ENCODE data around the gene WBP1L.

WBP1L gene

DNA sequence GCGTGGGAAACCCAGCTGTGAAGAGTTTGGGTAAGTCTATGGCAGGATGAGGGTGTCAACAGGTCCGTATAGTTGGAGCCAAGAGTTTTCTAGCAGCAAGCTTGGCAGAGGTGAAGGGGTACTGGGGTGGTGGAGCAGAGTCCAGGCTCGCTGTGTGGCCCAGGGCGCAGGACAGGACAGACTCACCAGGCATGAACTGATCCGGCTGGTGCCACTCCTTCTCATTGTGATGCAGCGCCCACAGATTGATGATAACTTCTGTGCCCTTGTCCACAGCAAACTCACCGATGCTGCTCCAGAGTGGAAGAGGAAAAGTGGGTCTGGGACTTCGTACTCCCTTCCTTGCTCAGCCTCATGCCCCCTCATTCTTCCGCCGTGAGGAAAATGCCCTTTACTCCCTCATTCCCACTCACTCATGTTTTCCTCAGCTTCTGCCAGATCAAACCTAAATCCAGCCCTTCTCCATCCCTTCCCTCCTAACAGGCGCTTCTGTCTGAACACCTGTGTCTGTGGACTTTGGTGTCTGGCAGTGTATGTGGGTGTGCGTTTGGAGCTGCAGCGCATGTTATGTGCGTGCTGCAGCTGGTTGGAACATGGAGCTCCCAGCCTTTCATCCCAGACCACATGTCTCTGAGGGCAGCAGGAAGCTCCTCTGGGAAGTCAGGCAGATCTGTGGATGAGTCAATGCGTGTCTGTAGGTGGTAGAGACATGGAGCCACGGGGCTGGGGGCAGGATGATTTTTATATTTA, 87.7 kb downstream of the WBP1L start:
- Histone ChIP-seq H3K27ac (replicated peaks) (no peak overlapping the region), H3K27me3 (ENCODE audit: insufficient read depth, poor library complexity, severe bottlenecking) (no peaks in the 10 kb centered on the region), H3K4me3 (replicated peaks; ENCODE audit: insufficient read depth, low read length) (no peak overlapping the region)
- DNase-seq (ENCODE audit: low read depth in 1 of 2, low spot score in 1 of 2) = no peak
- TF ChIP-seq POLR2AphosphoS5 (IDR thresholded peaks at IDR 0.05; ENCODE audit: low read depth) (no peak), SPI1 (IDR thresholded peaks at IDR 0.05; ENCODE audit: borderline replicate concordance, low read depth) (no peak)
- TF ChIP-seq, protein P1, sequence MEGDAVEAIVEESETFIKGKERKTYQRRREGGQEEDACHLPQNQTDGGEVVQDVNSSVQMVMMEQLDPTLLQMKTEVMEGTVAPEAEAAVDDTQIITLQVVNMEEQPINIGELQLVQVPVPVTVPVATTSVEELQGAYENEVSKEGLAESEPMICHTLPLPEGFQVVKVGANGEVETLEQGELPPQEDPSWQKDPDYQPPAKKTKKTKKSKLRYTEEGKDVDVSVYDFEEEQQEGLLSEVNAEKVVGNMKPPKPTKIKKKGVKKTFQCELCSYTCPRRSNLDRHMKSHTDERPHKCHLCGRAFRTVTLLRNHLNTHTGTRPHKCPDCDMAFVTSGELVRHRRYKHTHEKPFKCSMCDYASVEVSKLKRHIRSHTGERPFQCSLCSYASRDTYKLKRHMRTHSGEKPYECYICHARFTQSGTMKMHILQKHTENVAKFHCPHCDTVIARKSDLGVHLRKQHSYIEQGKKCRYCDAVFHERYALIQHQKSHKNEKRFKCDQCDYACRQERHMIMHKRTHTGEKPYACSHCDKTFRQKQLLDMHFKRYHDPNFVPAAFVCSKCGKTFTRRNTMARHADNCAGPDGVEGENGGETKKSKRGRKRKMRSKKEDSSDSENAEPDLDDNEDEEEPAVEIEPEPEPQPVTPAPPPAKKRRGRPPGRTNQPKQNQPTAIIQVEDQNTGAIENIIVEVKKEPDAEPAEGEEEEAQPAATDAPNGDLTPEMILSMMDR (IDR thresholded peaks at IDR 0.05; ENCODE audit: insufficient read depth, low read length) = no peak
- TF ChIP-seq, protein P2, sequence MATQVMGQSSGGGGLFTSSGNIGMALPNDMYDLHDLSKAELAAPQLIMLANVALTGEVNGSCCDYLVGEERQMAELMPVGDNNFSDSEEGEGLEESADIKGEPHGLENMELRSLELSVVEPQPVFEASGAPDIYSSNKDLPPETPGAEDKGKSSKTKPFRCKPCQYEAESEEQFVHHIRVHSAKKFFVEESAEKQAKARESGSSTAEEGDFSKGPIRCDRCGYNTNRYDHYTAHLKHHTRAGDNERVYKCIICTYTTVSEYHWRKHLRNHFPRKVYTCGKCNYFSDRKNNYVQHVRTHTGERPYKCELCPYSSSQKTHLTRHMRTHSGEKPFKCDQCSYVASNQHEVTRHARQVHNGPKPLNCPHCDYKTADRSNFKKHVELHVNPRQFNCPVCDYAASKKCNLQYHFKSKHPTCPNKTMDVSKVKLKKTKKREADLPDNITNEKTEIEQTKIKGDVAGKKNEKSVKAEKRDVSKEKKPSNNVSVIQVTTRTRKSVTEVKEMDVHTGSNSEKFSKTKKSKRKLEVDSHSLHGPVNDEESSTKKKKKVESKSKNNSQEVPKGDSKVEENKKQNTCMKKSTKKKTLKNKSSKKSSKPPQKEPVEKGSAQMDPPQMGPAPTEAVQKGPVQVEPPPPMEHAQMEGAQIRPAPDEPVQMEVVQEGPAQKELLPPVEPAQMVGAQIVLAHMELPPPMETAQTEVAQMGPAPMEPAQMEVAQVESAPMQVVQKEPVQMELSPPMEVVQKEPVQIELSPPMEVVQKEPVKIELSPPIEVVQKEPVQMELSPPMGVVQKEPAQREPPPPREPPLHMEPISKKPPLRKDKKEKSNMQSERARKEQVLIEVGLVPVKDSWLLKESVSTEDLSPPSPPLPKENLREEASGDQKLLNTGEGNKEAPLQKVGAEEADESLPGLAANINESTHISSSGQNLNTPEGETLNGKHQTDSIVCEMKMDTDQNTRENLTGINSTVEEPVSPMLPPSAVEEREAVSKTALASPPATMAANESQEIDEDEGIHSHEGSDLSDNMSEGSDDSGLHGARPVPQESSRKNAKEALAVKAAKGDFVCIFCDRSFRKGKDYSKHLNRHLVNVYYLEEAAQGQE (IDR thresholded peaks at IDR 0.05; ENCODE audit: insufficient replicate concordance, low read depth) = no peak

DNA sequence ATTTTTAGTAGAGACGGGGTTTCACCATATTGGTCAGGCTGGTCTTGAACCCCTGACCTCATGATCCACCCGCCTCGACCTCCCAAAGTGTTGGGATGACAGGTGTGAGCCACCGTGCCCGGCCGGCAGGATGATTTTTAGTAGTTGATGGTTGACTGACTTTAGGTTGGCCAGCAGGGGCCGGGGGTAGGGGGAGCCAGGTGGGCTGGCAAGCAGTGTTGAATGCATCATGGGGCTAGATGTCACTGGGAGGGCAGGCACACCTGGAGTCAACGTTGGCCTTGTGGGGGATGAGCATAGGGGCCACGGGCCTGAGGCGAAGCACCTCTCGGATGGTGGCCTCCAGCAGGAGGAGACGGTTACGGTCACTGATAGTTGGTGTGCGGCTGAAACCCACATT, 88.5 kb downstream of the WBP1L start:
- no peak for DNase-seq (ENCODE audit: low read depth in 1 of 2, low spot score in 1 of 2)
- H3K4me3 ChIP-seq (replicated peaks; ENCODE audit: insufficient read depth, low read length) = no peak overlapping the region
- H3K27ac ChIP-seq (replicated peaks) = no peak overlapping the region
- H3K27me3 ChIP-seq (ENCODE audit: insufficient read depth, poor library complexity, severe bottlenecking) = no peaks in the 10 kb centered on the region
- TF ChIP-seq, protein P2 (IDR thresholded peaks at IDR 0.05; ENCODE audit: insufficient replicate concordance, low read depth) = no peak
- TF ChIP-seq GABPA (IDR thresholded peaks at IDR 0.05; ENCODE audit: low read depth) (no peak), SPI1 (IDR thresholded peaks at IDR 0.05; ENCODE audit: borderline replicate concordance, low read depth) (no peak), POLR2AphosphoS5 (IDR thresholded peaks at IDR 0.05; ENCODE audit: low read depth) (no peak)
- TF ChIP-seq, protein P1 (IDR thresholded peaks at IDR 0.05; ENCODE audit: insufficient read depth, low read length) = no peak

DNA sequence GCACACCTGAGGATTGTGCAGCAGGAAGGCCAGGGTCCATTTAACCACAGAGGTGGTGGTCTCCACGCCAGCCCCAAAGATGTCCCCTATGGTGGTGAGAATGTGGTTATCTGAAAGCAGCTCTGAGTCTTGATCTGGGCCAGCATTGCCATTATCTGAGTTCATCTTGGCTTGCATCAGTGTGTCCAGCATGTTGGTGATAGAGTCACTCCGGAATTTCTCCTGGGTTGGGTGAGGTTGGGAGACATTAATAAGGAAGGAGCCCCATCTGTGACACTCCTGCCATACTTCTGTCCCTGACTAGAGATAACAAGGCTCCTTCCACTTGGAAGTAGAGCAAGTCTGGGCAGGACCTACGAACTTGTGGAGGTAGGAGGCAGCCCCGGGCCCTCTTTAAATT, 89.2 kb downstream of the WBP1L start:
- no peak overlapping the region for H3K4me3 ChIP-seq (replicated peaks; ENCODE audit: insufficient read depth, low read length)
- DNase-seq (ENCODE audit: low read depth in 1 of 2, low spot score in 1 of 2) = no peak
- no peaks in the 10 kb centered on the region for H3K27me3 ChIP-seq (ENCODE audit: insufficient read depth, poor library complexity, severe bottlenecking)
- no peak overlapping the region for H3K27ac ChIP-seq (replicated peaks)
- TF ChIP-seq SPI1 (IDR thresholded peaks at IDR 0.05; ENCODE audit: borderline replicate concordance, low read depth) (no peak), GABPA (IDR thresholded peaks at IDR 0.05; ENCODE audit: low read depth) (no peak), POLR2AphosphoS5 (IDR thresholded peaks at IDR 0.05; ENCODE audit: low read depth) (no peak)
- TF ChIP-seq, protein P2 (IDR thresholded peaks at IDR 0.05; ENCODE audit: insufficient replicate concordance, low read depth) = no peak
- TF ChIP-seq, protein P1 (IDR thresholded peaks at IDR 0.05; ENCODE audit: insufficient read depth, low read length) = no peak

Measured in HL-60 (cell line).